NCI-H748 (cell line): ENCODE measurements around the gene PES1.
"Not testable (repeated sequence)": the region's sequence is repeated elsewhere in the genome, so short reads cannot be mapped to it uniquely, and the experiment has no call there.

Source experiments
- DNase-seq: peaks from one replicate; lab custom pipeline; 2025; ENCODE audit not compliant: unreplicated experiment; lab: John Stamatoyannopoulos, UW

The PES1 gene

GRCh38 chr22:30556388-30556787 is 35.3 kb downstream of the PES1 start:
- DNase-seq, result no peak

GRCh38 chr22:30555282-30556210 is 36.2 kb downstream of the PES1 start:
- DNase-seq, result no peak

GRCh38 chr22:30553971-30554370 is 37.7 kb downstream of the PES1 start:
- DNase-seq, result no peak

- no peak for DNase-seq
Observed at GRCh38 chr22:30552719-30553118, 39.0 kb downstream of the PES1 start.

- not testable (repeated sequence) for DNase-seq
Observed at GRCh38 chr22:30551813-30552212, 39.9 kb downstream of the PES1 start.

GRCh38 chr22:30547188-30547587 is 44.5 kb downstream of the PES1 start:
- no peak for DNase-seq

GRCh38 chr22:30546616-30547015 is 45.1 kb downstream of the PES1 start, which contains the start of gene SEC14L6:
TSS of gene SEC14L6 (minus strand) at chr22:30546741. CDS start at chr22:30546682, 59 bp downstream.
- no peak for DNase-seq

- DNase-seq, result no peak
Observed at GRCh38 chr22:30542811-30543188, 48.9 kb downstream of the PES1 start.

- DNase-seq, result no peak
Observed at GRCh38 chr22:30541961-30542810, 49.5 kb downstream of the PES1 start.

GRCh38 chr22:30541511-30541910 is 50.2 kb downstream of the PES1 start:
- DNase-seq, result not testable (repeated sequence)

GRCh38 chr22:30539368-30539767 is 52.3 kb downstream of the PES1 start:
- no peak for DNase-seq

GRCh38 chr22:30538280-30538679 is 53.4 kb downstream of the PES1 start:
- DNase-seq, result no peak

GRCh38 chr22:30537083-30537731 is 54.5 kb downstream of the PES1 start:
- DNase-seq, result no peak

GRCh38 chr22:30535182-30535581 is 56.5 kb downstream of the PES1 start:
- no peak for DNase-seq

GRCh38 chr22:30531651-30532608 is 59.8 kb downstream of the PES1 start:
- DNase-seq, result no peak

- DNase-seq, result no peak
Observed at GRCh38 chr22:30526656-30527055, 65.1 kb downstream of the PES1 start.
